NCI-H526 treated with DMSO at 0.1 percent for 48 hours (cell line): ENCODE results near the gene MLN.
A peak's percentile ranks its signal among the peaks of the same experiment; 100 is the strongest.
"Not testable (repeated sequence)": the region's sequence is repeated elsewhere in the genome, so short reads cannot be mapped to it uniquely, and the experiment has no call there.

Experiments
- DNase-seq: peaks from one replicate; lab custom pipeline; 2025; lab: John Stamatoyannopoulos, UW

Gene MLN

DNA sequence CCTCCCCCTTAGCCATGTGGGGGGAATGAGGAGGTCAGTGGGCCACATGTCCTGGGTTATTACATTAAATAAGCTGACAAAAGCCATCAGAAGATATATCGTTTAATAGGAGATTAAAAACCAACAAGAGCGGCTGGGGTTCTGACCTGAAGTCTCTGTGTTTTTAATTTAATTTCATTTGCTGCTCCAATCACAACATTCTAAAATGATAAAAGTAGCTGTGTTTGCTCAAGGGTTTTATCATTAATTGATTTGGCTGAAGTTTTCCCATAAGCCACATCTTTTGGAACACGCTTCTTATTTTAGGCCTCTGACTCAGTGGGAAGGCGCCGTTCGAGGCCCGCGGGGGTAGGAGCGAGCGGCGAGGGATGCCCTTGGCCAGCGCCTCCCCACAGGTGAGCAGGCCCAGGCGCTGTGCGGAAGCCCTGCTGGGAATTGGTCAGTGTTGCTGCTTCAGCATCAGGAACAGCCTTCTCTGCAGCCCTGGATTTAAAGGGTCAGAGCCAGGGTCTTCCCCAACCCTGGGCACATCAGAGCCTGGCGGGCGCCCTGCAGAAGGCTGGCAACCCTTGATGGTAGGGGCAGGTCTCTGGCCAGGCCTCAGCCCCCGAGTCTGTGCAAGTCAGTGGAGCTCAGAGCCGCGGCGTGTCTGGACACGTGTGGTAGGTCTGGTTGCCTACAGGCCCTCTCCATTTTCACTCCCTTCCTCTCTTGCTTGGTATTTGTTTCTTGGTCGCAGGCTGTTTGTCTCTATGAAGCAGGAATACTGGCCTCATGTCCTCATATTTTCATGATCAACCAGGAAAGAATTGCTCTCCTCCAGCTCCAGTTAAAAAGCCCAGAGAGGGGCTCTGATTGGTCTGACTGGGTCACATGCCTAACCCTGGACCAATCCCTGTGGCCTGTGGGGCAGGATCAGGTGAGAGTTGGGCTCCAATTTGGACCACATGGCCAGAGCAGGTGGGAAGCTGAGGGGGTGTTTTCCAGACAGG lies 30.9 kb upstream of the MLN start:
- DNase-seq: no peak

GRCh38 chr6:33833599-33833998 lies 29.8 kb upstream of the MLN start:
- DNase-seq: no peak

DNA sequence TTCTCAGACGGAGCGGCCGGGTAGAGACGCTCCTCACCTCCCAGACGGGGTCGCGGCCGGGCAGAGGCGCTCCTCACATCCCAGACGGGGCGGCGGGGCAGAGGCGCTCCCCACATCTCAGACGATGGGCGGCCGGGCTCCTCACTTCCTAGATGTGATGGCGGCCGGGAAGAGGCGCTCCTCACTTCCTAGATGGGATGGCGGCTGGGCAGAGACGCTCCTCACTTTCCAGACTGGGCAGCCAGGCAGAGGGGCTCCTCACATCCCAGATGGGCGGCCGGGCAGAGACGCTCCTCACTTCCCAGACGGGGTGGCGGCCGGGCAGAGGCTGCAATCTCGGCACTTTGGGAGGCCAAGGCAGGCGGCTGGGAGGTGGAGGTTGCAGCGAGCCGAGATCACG lies 29.0 kb upstream of the MLN start:
- not testable (repeated sequence) for DNase-seq

DNA sequence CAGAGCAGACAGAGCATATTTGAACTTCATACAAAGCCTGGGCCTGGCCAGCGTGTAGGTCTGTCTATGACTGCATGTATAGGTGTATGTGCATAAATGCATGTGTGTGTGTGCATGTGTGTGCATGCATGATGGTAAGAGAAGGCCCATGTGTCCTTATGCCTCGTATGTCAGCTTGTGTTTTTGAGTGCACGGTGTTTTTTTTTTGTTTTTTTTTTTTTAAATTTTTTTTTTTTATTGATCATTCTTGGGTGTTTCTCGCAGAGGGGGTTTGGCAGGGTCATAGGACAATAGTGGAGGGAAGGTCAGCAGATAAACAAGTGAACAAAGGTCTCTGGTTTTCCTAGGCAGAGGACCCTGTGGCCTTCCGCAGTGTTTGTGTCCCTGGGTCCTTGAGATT lies 27.9 kb upstream of the MLN start:
- DNase-seq: not testable (repeated sequence)

DNA sequence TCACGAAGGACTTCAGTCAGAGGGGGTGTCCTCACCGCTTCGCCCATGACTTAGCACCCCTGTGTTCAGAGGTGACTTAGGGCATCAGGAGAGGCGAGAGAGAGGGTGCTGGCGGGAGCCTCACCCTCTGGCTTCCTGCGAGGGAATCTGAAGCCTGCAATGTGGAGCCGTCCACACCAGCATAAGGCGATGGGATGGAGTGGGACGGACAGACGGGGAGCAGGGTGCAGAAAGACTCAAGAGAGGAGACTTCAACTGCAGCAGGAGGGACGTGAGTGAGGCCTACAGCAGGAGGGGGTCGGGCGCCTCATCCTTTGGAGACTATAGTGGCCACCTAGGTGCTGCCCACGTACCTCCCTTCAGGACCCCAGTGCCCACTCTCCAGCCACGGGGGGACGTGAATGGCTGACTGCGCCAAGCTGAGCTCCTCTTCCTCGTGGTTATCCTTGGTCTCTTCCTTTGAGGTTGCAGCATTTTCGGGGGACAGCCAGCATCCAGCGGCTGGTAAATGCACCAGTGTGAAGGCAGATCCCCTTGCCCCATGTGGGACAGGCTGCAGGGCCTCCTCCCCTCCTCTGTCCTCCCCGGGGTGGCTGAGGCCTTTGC lies 26.9 kb upstream of the MLN start:
- DNase-seq: no peak

- DNase-seq: no peak
Observed at GRCh38 chr6:33828764-33829731, 25.2 kb upstream of the MLN start.

GRCh38 chr6:33828452-33828763 lies 24.6 kb upstream of the MLN start:
- DNase-seq: no peak

DNA sequence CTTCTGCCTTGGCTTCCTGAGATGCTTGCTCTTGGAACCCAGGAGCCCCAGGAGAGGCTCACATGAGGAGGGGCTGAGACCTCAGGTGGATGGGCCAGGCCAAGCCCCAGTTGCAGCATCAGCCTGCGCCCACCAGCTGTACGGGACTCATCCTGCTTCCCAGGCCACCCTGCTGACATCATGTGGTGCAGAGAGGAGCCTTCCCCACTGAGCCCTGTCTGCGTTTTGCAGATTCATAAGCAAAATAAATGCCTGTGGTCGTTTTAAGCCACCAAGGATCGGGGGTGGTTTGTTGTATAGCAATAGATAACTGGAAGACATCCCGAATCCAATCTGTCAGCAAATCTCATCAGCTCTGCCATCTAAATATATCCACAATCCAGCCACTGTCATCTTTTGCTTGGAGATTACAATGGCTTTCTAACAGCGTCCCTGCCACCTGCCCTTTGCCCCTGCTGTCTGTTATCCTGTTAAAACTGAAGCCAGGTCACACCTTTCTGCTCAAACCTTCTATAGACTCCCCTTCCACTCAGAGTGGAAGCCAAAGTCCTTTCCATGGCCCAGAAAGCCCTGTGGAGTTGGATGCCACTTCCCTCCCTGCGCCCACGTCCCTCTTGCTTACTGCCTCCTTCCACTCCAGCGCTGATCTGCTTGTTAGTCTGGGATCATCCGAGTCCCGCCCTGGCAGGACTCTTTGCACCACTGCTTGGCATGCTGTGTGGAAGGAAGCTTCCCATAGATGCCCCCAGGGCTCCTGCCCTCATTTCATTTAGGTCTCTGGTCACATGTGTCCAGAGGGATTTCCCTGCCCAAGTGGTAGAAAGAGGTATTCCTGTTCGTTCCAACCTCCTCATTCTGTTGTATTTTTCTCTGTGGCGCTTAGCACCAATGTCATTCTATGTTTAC lies 24.0 kb upstream of the MLN start:
- DNase-seq: no peak

GRCh38 chr6:33826537-33826936 lies 22.7 kb upstream of the MLN start:
- DNase-seq: no peak

- DNase-seq: no peak
Observed at GRCh38 chr6:33824461-33825154, 20.8 kb upstream of the MLN start.

GRCh38 chr6:33823806-33824205 lies 20.0 kb upstream of the MLN start:
- DNase-seq: no peak

- peak; percentile 19 for DNase-seq
Observed at GRCh38 chr6:33822575-33823395, 19.0 kb upstream of the MLN start.

DNA sequence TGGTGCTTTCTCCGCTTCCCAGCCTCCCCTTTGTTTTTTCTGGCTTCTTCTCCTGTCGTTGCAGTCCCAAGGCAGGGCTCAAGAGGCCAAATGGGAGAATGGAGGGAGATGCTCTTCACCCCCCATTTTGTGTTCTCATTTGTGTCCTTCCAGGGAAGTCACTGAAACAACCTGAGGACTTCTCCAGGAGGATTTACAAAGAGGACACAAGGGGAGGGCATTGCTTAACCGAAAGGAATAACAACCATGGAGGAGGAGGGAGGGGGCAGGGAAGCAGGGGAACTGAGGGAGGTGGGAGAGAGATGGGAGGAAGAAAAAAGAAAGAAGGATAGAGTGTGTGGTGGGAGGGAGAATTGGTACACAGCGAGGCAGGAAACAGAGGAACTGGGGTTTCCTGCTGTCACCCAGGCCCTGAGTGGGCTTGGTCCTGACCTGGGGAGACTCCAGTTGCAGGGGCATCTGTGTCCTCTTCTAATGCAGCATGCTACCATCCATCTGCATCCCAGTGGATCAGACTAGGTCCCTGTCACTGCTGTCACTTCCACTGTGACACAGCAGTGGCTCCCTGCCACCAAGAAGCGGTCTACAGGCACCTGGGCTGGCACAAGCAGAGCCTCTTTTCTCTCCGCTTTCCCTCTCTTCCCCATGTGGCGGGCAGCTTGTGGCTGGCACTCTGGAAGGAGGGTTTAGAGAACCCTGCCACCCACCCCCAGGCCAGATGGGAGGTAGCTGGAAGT lies 17.1 kb upstream of the MLN start:
- DNase-seq: no peak

- no peak for DNase-seq
Observed at GRCh38 chr6:33820243-33820642, 16.4 kb upstream of the MLN start.

DNA sequence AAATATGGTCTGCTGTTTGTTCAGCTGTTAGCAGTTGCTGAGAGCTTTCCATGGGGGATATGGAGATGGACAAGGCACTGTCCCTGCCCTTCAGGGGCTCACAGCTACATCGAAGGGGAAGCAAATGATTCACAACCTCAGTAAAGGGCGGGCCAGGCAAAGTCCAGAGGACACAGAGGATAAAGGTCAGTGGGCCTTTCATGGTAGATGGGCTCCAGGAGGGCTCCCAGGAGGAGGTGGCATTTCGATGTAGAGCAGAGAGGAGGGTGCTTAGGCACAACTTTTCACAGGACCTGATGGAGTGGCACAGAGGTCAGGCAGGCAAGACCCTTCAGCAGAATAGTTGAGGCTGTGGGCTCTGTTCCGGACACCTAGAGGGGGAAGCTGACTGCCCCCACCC lies 15.2 kb upstream of the MLN start:
- DNase-seq: no peak

GRCh38 chr6:33818293-33818692 lies 14.5 kb upstream of the MLN start:
- no peak for DNase-seq

DNA sequence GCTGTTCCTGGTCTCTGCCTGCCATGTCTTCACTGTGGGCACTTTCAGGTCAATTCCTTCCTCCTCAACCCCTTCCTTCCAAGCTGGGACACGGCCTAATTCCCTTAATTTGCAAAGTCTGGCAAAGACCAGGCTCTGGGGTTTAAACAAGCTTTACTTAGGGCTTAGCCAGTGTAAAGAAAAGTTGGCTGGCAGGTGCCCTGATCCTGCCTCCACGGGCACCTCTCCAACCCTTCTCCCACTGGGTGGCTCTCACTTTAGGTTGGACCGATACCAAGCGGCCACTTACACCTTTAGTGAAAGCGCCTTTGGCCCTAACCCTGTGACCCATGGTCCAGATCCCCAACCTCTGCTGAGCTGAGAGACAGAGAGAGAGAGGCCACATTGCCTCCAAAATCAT lies 13.7 kb upstream of the MLN start:
- DNase-seq: no peak

- no peak for DNase-seq
Observed at GRCh38 chr6:33816911-33817310, 13.1 kb upstream of the MLN start.

DNA sequence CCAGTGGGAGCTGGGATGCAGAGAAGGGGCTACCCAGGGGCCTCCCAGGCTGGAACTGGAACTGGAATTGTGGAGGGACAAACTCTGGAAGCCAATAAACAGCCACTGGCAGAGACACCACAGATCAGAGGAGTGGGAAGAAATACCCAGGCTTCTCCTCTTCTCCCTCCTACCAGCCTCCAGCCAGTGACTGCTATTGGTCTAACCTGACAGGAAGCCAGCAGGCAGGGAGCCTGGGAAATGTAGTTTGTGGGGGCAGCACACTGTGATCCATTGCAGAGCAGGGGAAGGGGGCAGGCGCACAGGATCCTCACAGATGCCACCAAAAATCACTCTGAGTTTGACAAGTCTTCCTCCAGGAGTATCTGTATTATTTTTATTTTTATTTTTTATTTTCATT lies 12.1 kb upstream of the MLN start:
- DNase-seq: peak; percentile 38
